Measurements from ENCODE around the gene KCNH1. TPM values are rescaled to one million over a fixed set of nuclear protein-coding genes. Genes with fewer than 3 reads are reported as not detected.

KCNH1 gene
- total and polyA plus RNA-seq, 2 experiments from 2014 or later, result 0.28 TPM; not detected in 1

GRCh38 chr1:211066781-211067384 lies 67.1 kb downstream of the KCNH1 start:
- Mint-ChIP-seq H3K36me3 (ENCODE audit: low read depth) (no peaks in the 10 kb centered on the region), H3K27ac (no peak overlapping the region), H3K9me3 (no peaks in the 10 kb centered on the region; the same call in 1 of the 3 replicates), H3K4me3 (no peak overlapping the region), H3K4me1 (no peaks in the 10 kb centered on the region), H3K27me3 (ENCODE audit: insufficient read depth, low read depth, poor library complexity) (no peaks in the 10 kb centered on the region)
- no peak overlapping the region for H3K4me3 ChIP-seq
- no peaks in the 10 kb centered on the region for H4K20me1 ChIP-seq (replicated peaks; ENCODE audit: insufficient read depth)
- no peaks in the 10 kb centered on the region for H3F3A ChIP-seq (replicated peaks; ENCODE audit: low read depth)
- no peaks in the 10 kb centered on the region for H3K4me1 ChIP-seq (ENCODE audit: insufficient read depth)
- H3K4me2 ChIP-seq, result no peak overlapping the region
- TF ChIP-seq ZNF462 (CRISPR knock-in tag; IDR thresholded peaks at IDR 0.05) (no peak), POLR2AphosphoS5 (IDR thresholded peaks at IDR 0.05; ENCODE audit: low read depth) (no peak), STAT1 (IDR thresholded peaks at IDR 0.05; ENCODE audit: unreplicated experiment) (no peak), JUNB (IDR thresholded peaks at IDR 0.05; ENCODE audit: unreplicated experiment) (no peak), ZNF114 (CRISPR knock-in tag; IDR thresholded peaks at IDR 0.05) (no peak), EZH2phosphoT487 (IDR thresholded peaks at IDR 0.05; ENCODE audit: unreplicated experiment) (no peak), ZNF331 (CRISPR knock-in tag; IDR thresholded peaks at IDR 0.05; ENCODE audit: low read depth) (no peak), NANOG (IDR thresholded peaks at IDR 0.05; ENCODE audit: borderline replicate concordance) (no peak), EZH2 (IDR thresholded peaks at IDR 0.05; ENCODE audit: low read depth, unreplicated experiment) (no peak), CTCF (conservative IDR thresholded peaks at IDR 0.05; ENCODE audit: low read depth in 2 of 2) (no peak), ETS1 (IDR thresholded peaks at IDR 0.05) (no peak), CREB1 (CRISPR knock-in tag; IDR thresholded peaks at IDR 0.05; ENCODE audit: low read depth) (no peak), REST (IDR thresholded peaks at IDR 0.05; ENCODE audit: unreplicated experiment) (no peak)
- no peaks in the 10 kb centered on the region for H3K27me3 ChIP-seq (ENCODE audit: insufficient read depth)
- ATAC-seq (no peak; the same call in 2 of the 3 replicates), DNase-seq (ENCODE audit: low spot score) (no peak)
- H3K27ac ChIP-seq (ENCODE audit: low read depth), result no peak overlapping the region
- no peaks in the 10 kb centered on the region for H3K79me2 ChIP-seq (replicated peaks; ENCODE audit: insufficient read depth)
- H3K36me3 ChIP-seq (ENCODE audit: insufficient read depth), result no peaks in the 10 kb centered on the region
- H2AFZ ChIP-seq, result peak overlapping the region; percentile 52; the same call in 1 of the 2 replicates
- H3K9me2 ChIP-seq (ENCODE audit: insufficient read depth), result no peaks in the 10 kb centered on the region

Measured in GM23338 (cell line).